Panc1 (cell line): ENCODE results near the gene NHEJ1.

ENCODE experiments used
- POLR2AphosphoS5 ChIP-seq: IDR thresholded peaks from 2 replicates; pipeline ENCODE4 v1.6.1; 2012; ENCODE audit warnings: mild to moderate bottlenecking, low read depth, low read length, moderate library complexity
- SIN3A ChIP-seq: IDR thresholded peaks from 2 replicates; pipeline ENCODE4 v1.6.1; 2012; ENCODE audit warnings: low read depth, mild to moderate bottlenecking, low read length, moderate library complexity, borderline replicate concordance; ENCODE audit not compliant: insufficient read depth
- TCF7L2 ChIP-seq: IDR thresholded peaks from 2 replicates; pipeline ENCODE4 v1.6.1; 2011; ENCODE audit warnings: mild to moderate bottlenecking, low read depth, low read length, inconsistent platforms
- TF ChIP-seq, protein P1 (sequence below): fragments of 450-650 bp; IDR thresholded peaks from 2 replicates; pipeline ENCODE4 v1.5.1; 2017; ENCODE audit warnings: mild to moderate bottlenecking
- TF ChIP-seq, protein P2 (sequence below), 2 experiments: IDR thresholded peaks; 2 replicates each; pipeline ENCODE4 v1.6.1; 2011 to 2012; ENCODE audit warnings: low read depth in 2 of 2, control low read depth in 1 of 2, low read length in 1 of 2, mild to moderate bottlenecking in 1 of 2, moderate library complexity in 1 of 2; ENCODE audit not compliant: insufficient read depth in 1 of 2

- TF ChIP-seq, protein P1, sequence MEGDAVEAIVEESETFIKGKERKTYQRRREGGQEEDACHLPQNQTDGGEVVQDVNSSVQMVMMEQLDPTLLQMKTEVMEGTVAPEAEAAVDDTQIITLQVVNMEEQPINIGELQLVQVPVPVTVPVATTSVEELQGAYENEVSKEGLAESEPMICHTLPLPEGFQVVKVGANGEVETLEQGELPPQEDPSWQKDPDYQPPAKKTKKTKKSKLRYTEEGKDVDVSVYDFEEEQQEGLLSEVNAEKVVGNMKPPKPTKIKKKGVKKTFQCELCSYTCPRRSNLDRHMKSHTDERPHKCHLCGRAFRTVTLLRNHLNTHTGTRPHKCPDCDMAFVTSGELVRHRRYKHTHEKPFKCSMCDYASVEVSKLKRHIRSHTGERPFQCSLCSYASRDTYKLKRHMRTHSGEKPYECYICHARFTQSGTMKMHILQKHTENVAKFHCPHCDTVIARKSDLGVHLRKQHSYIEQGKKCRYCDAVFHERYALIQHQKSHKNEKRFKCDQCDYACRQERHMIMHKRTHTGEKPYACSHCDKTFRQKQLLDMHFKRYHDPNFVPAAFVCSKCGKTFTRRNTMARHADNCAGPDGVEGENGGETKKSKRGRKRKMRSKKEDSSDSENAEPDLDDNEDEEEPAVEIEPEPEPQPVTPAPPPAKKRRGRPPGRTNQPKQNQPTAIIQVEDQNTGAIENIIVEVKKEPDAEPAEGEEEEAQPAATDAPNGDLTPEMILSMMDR: no peak
- TF ChIP-seq POLR2AphosphoS5 (no peak), SIN3A (no peak), TCF7L2 (no peak)
- TF ChIP-seq, protein P2, sequence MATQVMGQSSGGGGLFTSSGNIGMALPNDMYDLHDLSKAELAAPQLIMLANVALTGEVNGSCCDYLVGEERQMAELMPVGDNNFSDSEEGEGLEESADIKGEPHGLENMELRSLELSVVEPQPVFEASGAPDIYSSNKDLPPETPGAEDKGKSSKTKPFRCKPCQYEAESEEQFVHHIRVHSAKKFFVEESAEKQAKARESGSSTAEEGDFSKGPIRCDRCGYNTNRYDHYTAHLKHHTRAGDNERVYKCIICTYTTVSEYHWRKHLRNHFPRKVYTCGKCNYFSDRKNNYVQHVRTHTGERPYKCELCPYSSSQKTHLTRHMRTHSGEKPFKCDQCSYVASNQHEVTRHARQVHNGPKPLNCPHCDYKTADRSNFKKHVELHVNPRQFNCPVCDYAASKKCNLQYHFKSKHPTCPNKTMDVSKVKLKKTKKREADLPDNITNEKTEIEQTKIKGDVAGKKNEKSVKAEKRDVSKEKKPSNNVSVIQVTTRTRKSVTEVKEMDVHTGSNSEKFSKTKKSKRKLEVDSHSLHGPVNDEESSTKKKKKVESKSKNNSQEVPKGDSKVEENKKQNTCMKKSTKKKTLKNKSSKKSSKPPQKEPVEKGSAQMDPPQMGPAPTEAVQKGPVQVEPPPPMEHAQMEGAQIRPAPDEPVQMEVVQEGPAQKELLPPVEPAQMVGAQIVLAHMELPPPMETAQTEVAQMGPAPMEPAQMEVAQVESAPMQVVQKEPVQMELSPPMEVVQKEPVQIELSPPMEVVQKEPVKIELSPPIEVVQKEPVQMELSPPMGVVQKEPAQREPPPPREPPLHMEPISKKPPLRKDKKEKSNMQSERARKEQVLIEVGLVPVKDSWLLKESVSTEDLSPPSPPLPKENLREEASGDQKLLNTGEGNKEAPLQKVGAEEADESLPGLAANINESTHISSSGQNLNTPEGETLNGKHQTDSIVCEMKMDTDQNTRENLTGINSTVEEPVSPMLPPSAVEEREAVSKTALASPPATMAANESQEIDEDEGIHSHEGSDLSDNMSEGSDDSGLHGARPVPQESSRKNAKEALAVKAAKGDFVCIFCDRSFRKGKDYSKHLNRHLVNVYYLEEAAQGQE (IDR thresholded peaks at IDR 0.05; ENCODE audit: insufficient read depth in 1 of 2, low read depth in 2 of 2, low read length in 1 of 2): no peak
Observed at GRCh38 chr2:219158025-219158424, 2.6 kb downstream of the NHEJ1 start.
